ENCODE data around the gene LGR6.

DNA sequence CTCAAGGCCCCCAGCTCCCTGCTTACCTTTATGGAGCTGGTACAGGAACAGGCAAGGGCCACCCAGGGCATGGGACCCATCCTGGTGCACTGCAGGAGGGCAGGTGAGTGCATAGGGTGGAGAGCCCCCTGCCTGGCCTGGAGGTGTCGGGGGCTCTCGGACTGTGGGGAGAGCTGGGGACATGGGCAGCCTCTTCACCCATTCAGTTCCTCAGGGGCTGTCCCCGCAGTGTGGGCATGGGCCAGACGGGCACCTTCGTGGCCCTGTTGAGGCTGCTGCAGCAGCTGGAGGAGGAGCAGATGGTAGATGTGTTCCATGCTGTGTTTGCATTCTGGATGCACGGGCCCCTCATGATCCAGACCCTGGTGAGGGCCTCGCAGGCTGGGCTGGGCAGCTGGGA is 7.3 kb upstream of the LGR6 start:
- TF ChIP-seq, protein P1, sequence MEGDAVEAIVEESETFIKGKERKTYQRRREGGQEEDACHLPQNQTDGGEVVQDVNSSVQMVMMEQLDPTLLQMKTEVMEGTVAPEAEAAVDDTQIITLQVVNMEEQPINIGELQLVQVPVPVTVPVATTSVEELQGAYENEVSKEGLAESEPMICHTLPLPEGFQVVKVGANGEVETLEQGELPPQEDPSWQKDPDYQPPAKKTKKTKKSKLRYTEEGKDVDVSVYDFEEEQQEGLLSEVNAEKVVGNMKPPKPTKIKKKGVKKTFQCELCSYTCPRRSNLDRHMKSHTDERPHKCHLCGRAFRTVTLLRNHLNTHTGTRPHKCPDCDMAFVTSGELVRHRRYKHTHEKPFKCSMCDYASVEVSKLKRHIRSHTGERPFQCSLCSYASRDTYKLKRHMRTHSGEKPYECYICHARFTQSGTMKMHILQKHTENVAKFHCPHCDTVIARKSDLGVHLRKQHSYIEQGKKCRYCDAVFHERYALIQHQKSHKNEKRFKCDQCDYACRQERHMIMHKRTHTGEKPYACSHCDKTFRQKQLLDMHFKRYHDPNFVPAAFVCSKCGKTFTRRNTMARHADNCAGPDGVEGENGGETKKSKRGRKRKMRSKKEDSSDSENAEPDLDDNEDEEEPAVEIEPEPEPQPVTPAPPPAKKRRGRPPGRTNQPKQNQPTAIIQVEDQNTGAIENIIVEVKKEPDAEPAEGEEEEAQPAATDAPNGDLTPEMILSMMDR (IDR thresholded peaks at IDR 0.05; ENCODE audit: poor library complexity) = no peak
- TF ChIP-seq EZH2 (IDR thresholded peaks at IDR 0.05; ENCODE audit: borderline replicate concordance) = no peak

Data from hepatocyte (in vitro differentiated cells).